SK-N-SH (cell line): ENCODE data around the gene KIF13A. TPM values are rescaled to one million over a fixed set of nuclear protein-coding genes. Genes with fewer than 3 reads are reported as not detected.

Experiments
- CTCF ChIA-PET: fragments of 300-600, 350-600 bp; formaldehyde crosslinking; extraction: SDS; loops from one replicate; lab custom pipeline; 2021; lab: Yijun Ruan, JAX
- POLR2A ChIA-PET: fragments of 350-600 bp; sonication (Branson Sonifier 250); formaldehyde crosslinking; extraction: SDS; loops from one replicate; lab custom pipeline; 2020; ENCODE audit warnings: antibody characterized with exemption, inconsistent platforms; lab: Yijun Ruan, JAX
- DNase-seq: peaks from one replicate; pipeline ENCODE4 v3.0.0; 2012
- H2AFZ ChIP-seq: fragments of 200-600 bp; sonication (generic); 2 replicates; pipeline ENCODE4 v1.8.1; 2016; ENCODE audit warnings: antibody characterized with exemption, mild to moderate bottlenecking, low read depth
- H3F3A ChIP-seq: fragments of 200-600 bp; sonication (generic); replicated peaks from 2 replicates; pipeline ENCODE3; 2016; ENCODE audit warnings: antibody characterized with exemption, mild to moderate bottlenecking; ENCODE audit not compliant: insufficient read depth
- H3K27ac ChIP-seq, 2 experiments: fragments of 200-500 bp in 1 of 2; fragments of 200-600 bp in 1 of 2; sonication (Bioruptor generic) in 1 of 2; sonication (generic), shearing (Covaris generic) in 1 of 2; 2 replicates each; pipeline versions ENCODE4 v1.5.1 to v1.6.1; 2014 to 2016; ENCODE audit warnings: low read depth in 2 of 2, inconsistent platforms in 1 of 2, low read length in 1 of 2, mild to moderate bottlenecking in 1 of 2, mixed read lengths in 1 of 2
- H3K27me3 ChIP-seq: fragments of 200-600 bp; sonication (generic), shearing (Covaris generic); 2 replicates; pipeline ENCODE4 v1.6.1; 2016; ENCODE audit warnings: mixed run types; ENCODE audit not compliant: insufficient read depth
- H3K36me3 ChIP-seq, 2 experiments: fragments of 200-500 bp in 1 of 2; fragments of 200-600 bp in 1 of 2; sonication (Bioruptor generic) in 1 of 2; sonication (generic) in 1 of 2; replicated peaks in 1 of 2; 2 replicates each; pipeline versions ENCODE3 to v1.5.1; 2014 to 2016; ENCODE audit warnings: low read length in 1 of 2, mild to moderate bottlenecking in 1 of 2; ENCODE audit not compliant: insufficient read depth in 2 of 2, control insufficient read depth in 1 of 2
- H3K4me1 ChIP-seq, 2 experiments: fragments of 200-500 bp in 1 of 2; fragments of 200-600 bp in 1 of 2; sonication (Bioruptor generic) in 1 of 2; sonication (generic), shearing (Covaris generic) in 1 of 2; 2 replicates each; pipeline versions ENCODE4 v1.5.1 to v1.6.1; 2014 to 2016; ENCODE audit warnings: low read depth in 1 of 2, low read length in 1 of 2, mixed run types in 1 of 2; ENCODE audit not compliant: insufficient read depth in 2 of 2, control insufficient read depth in 1 of 2
- H3K4me2 ChIP-seq: fragments of 200-600 bp; sonication (generic), shearing (Covaris generic); 2 replicates; pipeline ENCODE4 v1.6.1; 2017; ENCODE audit warnings: mixed run types
- H3K4me3 ChIP-seq, 2 experiments: fragments of 200-500 bp in 1 of 2; fragments of 200-600 bp in 1 of 2; sonication (Bioruptor generic) in 1 of 2; sonication (generic), shearing (Covaris generic) in 1 of 2; 2 replicates each; pipeline versions ENCODE4 v1.5.1 to v1.8.1; 2014 to 2016; ENCODE audit warnings: low read depth in 2 of 2, inconsistent platforms in 1 of 2, low read length in 1 of 2, mild to moderate bottlenecking in 1 of 2, mixed read lengths in 1 of 2, moderate library complexity in 1 of 2
- H3K79me2 ChIP-seq: fragments of 200-600 bp; sonication (generic); 2 replicates; pipeline ENCODE4 v1.8.1; 2017; ENCODE audit warnings: mild to moderate bottlenecking; ENCODE audit not compliant: insufficient read depth
- H3K9ac ChIP-seq: fragments of 200-600 bp; sonication (generic); 2 replicates; pipeline ENCODE4 v1.6.1; 2017; ENCODE audit warnings: mixed run types
- H3K9me2 ChIP-seq: fragments of 200-600 bp; sonication (generic); 2 replicates; pipeline ENCODE4 v1.6.1; 2017; ENCODE audit warnings: mixed run types
- H3K9me3 ChIP-seq: fragments of 200-600 bp; sonication (generic); 2 replicates; pipeline ENCODE4 v1.6.1; 2017; ENCODE audit warnings: mixed run types, mild to moderate bottlenecking, moderate library complexity
- H4K20me1 ChIP-seq: fragments of 200-600 bp; sonication (generic); 2 replicates; pipeline ENCODE4 v1.6.1; 2017; ENCODE audit warnings: mild to moderate bottlenecking, mixed run types; ENCODE audit not compliant: insufficient read depth
- CTCF ChIP-seq: fragments of 200-600 bp; sonication (generic); IDR thresholded peaks from 2 replicates; pipeline ENCODE4 v1.6.1; 2017; ENCODE audit warnings: antibody characterized with exemption, mild to moderate bottlenecking, moderate library complexity
- ELF1 ChIP-seq: IDR thresholded peaks from 2 replicates; pipeline ENCODE4 v1.4.0; 2012
- EP300 ChIP-seq, 2 experiments: IDR thresholded peaks; 2 replicates each; pipeline versions ENCODE4 v1.4.0 to v1.6.1; 2012; ENCODE audit warnings: borderline replicate concordance in 1 of 2, low read depth in 1 of 2, low read length in 1 of 2
- EZH2phosphoT487 ChIP-seq: fragments of 200-600 bp; sonication (generic); IDR thresholded peaks from 2 replicates; pipeline ENCODE4 v1.6.1; 2017; ENCODE audit warnings: low read depth, mixed run types, mild to moderate bottlenecking, antibody characterized with exemption, moderate library complexity, borderline replicate concordance
- FOXJ3 ChIP-seq: sonication (generic); formaldehyde crosslinking; IDR thresholded peaks from 2 replicates; pipeline ENCODE4 v1.5.1; 2020; ENCODE audit warnings: mild to moderate bottlenecking, missing genetic modification reagents
- GATA2 ChIP-seq: sonication (generic); formaldehyde crosslinking; IDR thresholded peaks from 2 replicates; pipeline ENCODE4 v1.5.0; 2020; ENCODE audit warnings: mild to moderate bottlenecking, missing genetic modification reagents
- IRF3 ChIP-seq: fragments of 150-350 bp; IDR thresholded peaks from 2 replicates; pipeline ENCODE4 v1.6.1; 2016; ENCODE audit warnings: mild to moderate bottlenecking, low read depth, low read length
- JUND ChIP-seq: IDR thresholded peaks from 2 replicates; pipeline ENCODE4 v1.4.0; 2012
- MAX ChIP-seq: IDR thresholded peaks from 2 replicates; pipeline ENCODE4 v1.4.0; 2012; ENCODE audit warnings: low read depth
- MEF2A ChIP-seq: IDR thresholded peaks from 2 replicates; pipeline ENCODE4 v1.4.0; 2012; ENCODE audit warnings: low read depth, borderline replicate concordance
- MXI1 ChIP-seq: IDR thresholded peaks from 2 replicates; pipeline ENCODE4 v1.6.1; 2012; ENCODE audit warnings: mild to moderate bottlenecking, low read depth, low read length, improper control_type of control experiment
- NFIC ChIP-seq: IDR thresholded peaks from 2 replicates; pipeline ENCODE4 v1.4.0; 2012; ENCODE audit warnings: borderline replicate concordance
- RCOR1 ChIP-seq: fragments of 150-350 bp; IDR thresholded peaks from 2 replicates; pipeline ENCODE4 v1.6.1; 2017; ENCODE audit warnings: antibody characterized with exemption, low read length
- REST ChIP-seq: IDR thresholded peaks from 2 replicates; pipeline ENCODE4 v1.6.1; 2012; ENCODE audit warnings: mild to moderate bottlenecking, low read depth, low read length, moderate library complexity
- RFX5 ChIP-seq: IDR thresholded peaks from 2 replicates; pipeline ENCODE4 v1.6.1; 2012; ENCODE audit warnings: mild to moderate bottlenecking, improper control_type of control experiment, low read length
- RXRA ChIP-seq: IDR thresholded peaks from 2 replicates; pipeline ENCODE4 v1.4.0; 2012; ENCODE audit warnings: low read depth, mild to moderate bottlenecking, borderline replicate concordance
- SIN3A ChIP-seq: IDR thresholded peaks from 2 replicates; pipeline ENCODE4 v1.6.1; 2012; ENCODE audit warnings: low read depth, mild to moderate bottlenecking, low read length, moderate library complexity, borderline replicate concordance
- TCF12 ChIP-seq: IDR thresholded peaks from 2 replicates; pipeline ENCODE4 v1.4.0; 2012
- USF1 ChIP-seq: IDR thresholded peaks from 2 replicates; pipeline ENCODE4 v1.4.0; 2012; ENCODE audit warnings: low read depth, borderline replicate concordance
- USF2 ChIP-seq: fragments of 150-350 bp; IDR thresholded peaks from 2 replicates; pipeline ENCODE4 v1.6.1; 2017; ENCODE audit warnings: antibody characterized with exemption, low read length, low read depth, borderline replicate concordance
- ZBTB33 ChIP-seq: IDR thresholded peaks from 2 replicates; pipeline ENCODE4 v1.4.0; 2012; ENCODE audit warnings: low read depth, borderline replicate concordance
- WGBS: methylation state at CpG from one replicate; pipeline ENCODE4 v1.1.6; 2017; ENCODE audit warnings: low lambda C conversion rate; 5-methylcytosine and 5-hydroxymethylcytosine counted together
- polyA plus RNA-seq, 3 experiments: library from polyadenylated mRNA; depleted of rRNA; stranded (reverse); fragments of >200 nt; gene quantifications; 2 replicates each; pipeline ENCODE4 v1.2.3, GENCODE V29; 2012

The KIF13A gene
- polyA plus RNA-seq, 1 of the 3 experiments (the other 2 are of a cell fraction), result 18.2 TPM

- POLR2A ChIA-PET, result no interaction called here
- DNase-seq, result no peak
- H3F3A ChIP-seq, result peaks cover 53% of the 10 kb centered on the region
- H3K9me2 ChIP-seq, result no peaks in the 10 kb centered on the region
- no peak overlapping the region for H2AFZ ChIP-seq
- no peaks in the 10 kb centered on the region for H3K27me3 ChIP-seq
- H4K20me1 ChIP-seq, result no peaks in the 10 kb centered on the region
- no peak overlapping the region for H3K4me3 ChIP-seq
- no peaks in the 10 kb centered on the region for H3K36me3 ChIP-seq
- H3K9me3 ChIP-seq, result no peaks in the 10 kb centered on the region
- 58% methylated on average over 12 of the region's 12 CpGs for WGBS
- peaks cover 26% of the 10 kb centered on the region for H3K79me2 ChIP-seq
- peak overlapping the region; percentile 64 for H3K4me2 ChIP-seq
- H3K9ac ChIP-seq, result peak overlapping the region; percentile 53
- CTCF ChIA-PET, result interaction anchor here (1.7 kb wide), 1 partner anchor 60 kb away, joined by 6 read pairs; no protein-coding TSS in a partner anchor
- H3K27ac ChIP-seq, result peak overlapping the region; percentile 80 to 96; a peak in 3 of 4 replicates
- H3K4me1 ChIP-seq, result peaks cover 21 to 47% of the 10 kb centered on the region in 2 experiments
- peak; percentile 54; the same call in 1 of the 2 replicates for TF ChIP-seq NFIC
- no peak for TF ChIP-seq MXI1
- no peak for TF ChIP-seq RFX5
- no peak for TF ChIP-seq ZBTB33
- TF ChIP-seq MEF2A, result no peak; the same call in 1 of the 2 replicates
- no peak for TF ChIP-seq REST
- no peak for TF ChIP-seq FOXJ3
- TF ChIP-seq ELF1, result no peak
- no peak for TF ChIP-seq USF2
- TF ChIP-seq IRF3, result no peak
- TF ChIP-seq CTCF, result no peak
- no peak for TF ChIP-seq RXRA
- TF ChIP-seq GATA2, result no peak
- TF ChIP-seq TCF12, result peak; percentile 65
- no peak for TF ChIP-seq EZH2phosphoT487
- peak; percentile 89 for TF ChIP-seq JUND
- no peak for TF ChIP-seq USF1
- TF ChIP-seq SIN3A, result no peak
- peak in 1 of 2 experiments; percentile 63; a peak in 1 of 4 replicates for TF ChIP-seq EP300 (IDR thresholded peaks at IDR 0.05; ENCODE audit: borderline replicate concordance in 1 of 2, low read depth in 1 of 2, low read length in 1 of 2)
- no peak for TF ChIP-seq RCOR1
- TF ChIP-seq MAX, result peak; percentile 46; the same call in 1 of the 2 replicates
Measured at GRCh38 chr6:17863901-17864754, 123.3 kb downstream of the KIF13A start.
